Measurements from ENCODE around the gene TCN1. TPM values are rescaled to one million over a fixed set of nuclear protein-coding genes. Genes with fewer than 3 reads are reported as not detected.
"Not testable (repeated sequence)": the region's sequence is repeated elsewhere in the genome, so short reads cannot be mapped to it uniquely, and the experiment has no call there.

Gene TCN1
- total and polyA plus RNA-seq, 4 donors = 0.08 to 4.7 (median 0.17) TPM; not detected in 1

DNA sequence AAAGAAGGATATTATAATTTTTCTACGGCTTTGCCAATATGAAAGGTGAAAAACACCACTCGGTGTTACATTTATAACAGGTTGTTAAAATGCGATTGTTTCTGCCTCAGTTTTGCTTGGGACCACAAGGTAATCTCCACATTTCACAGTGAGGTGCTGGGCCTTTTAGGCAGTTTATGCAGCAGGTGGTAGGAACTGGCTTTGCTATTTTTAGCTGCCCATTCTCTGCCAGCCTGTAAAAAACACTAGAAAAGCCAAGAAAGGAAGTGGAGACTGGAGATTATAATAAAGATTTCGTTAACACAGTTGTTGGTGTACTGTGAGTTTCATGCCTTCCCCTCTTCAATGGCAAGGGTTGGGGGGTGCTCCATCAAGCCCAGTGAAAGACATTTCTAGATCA lies 47.7 kb downstream of the TCN1 start:
- H3K36me3 ChIP-seq (ENCODE audit: control insufficient read depth in 4 of 4, insufficient read depth in 3 of 4, low read depth in 1 of 4, low read length in 3 of 4) = no peaks in the 10 kb centered on the region
- no peaks in the 10 kb centered on the region for H3K4me1 ChIP-seq (ENCODE audit: control insufficient read depth in 4 of 4, insufficient read depth in 4 of 4, low read length in 3 of 4)
- no peak overlapping the region for H3K4me3 ChIP-seq (ENCODE audit: low read depth in 1 of 3, low read length in 3 of 3)
- H3K9me3 ChIP-seq (ENCODE audit: control insufficient read depth in 4 of 4, low read length in 3 of 4) = no peaks in the 10 kb centered on the region
- 76% methylated on average over 4 of the region's 4 CpGs for WGBS
- H3K9ac ChIP-seq (ENCODE audit: low read depth in 1 of 2, low read length in 2 of 2) = no peak overlapping the region
- H3K27ac ChIP-seq (ENCODE audit: low read depth in 1 of 2, low read length in 2 of 2) = no peak overlapping the region
- no peak for DNase-seq (ENCODE audit: low spot score)
- no peaks in the 10 kb centered on the region for H3K27me3 ChIP-seq (ENCODE audit: control insufficient read depth in 4 of 4, insufficient read depth in 4 of 4, low read length in 3 of 4)
- no peak for TF ChIP-seq JUND (IDR thresholded peaks at IDR 0.05)

- H3K9me3 ChIP-seq (ENCODE audit: control insufficient read depth in 4 of 4, low read length in 3 of 4); H3K4me3 ChIP-seq (ENCODE audit: low read depth in 1 of 3, low read length in 3 of 3); H3K27me3 ChIP-seq (ENCODE audit: control insufficient read depth in 4 of 4, insufficient read depth in 4 of 4, low read length in 3 of 4); H3K27ac ChIP-seq (ENCODE audit: low read depth in 1 of 2, low read length in 2 of 2); H3K4me1 ChIP-seq (ENCODE audit: control insufficient read depth in 4 of 4, insufficient read depth in 4 of 4, low read length in 3 of 4); H3K9ac ChIP-seq (ENCODE audit: low read depth in 1 of 2, low read length in 2 of 2); DNase-seq (ENCODE audit: low spot score); H3K36me3 ChIP-seq (ENCODE audit: control insufficient read depth in 4 of 4, insufficient read depth in 3 of 4, low read depth in 1 of 4, low read length in 3 of 4): not testable (repeated sequence)
- 71% methylated on average over 1 of the region's 1 CpG for WGBS
Observed at GRCh38 chr11:59816434-59816833, 49.9 kb downstream of the TCN1 start.

DNA sequence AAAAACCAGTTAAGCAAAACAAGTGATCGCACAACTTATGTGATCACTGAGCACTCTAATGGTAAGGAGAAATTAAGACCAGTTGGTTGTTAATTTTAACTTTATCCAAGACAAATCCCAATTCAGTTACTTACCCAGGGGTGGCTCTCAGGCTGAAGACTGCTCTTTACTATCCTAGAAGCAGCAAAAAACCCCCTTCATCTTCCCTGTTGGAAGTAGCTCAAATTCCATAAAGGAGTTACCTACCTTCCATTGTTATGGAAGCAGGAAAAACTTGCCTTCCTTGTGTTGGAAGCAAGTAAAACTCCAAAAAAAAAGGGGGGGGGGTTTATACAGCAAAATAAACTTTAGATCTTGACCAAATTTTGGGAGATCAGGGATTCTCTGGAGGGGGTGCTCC lies 50.5 kb downstream of the TCN1 start:
- 94% methylated on average over 1 of the region's 1 CpG for WGBS
- no peak for DNase-seq (ENCODE audit: low spot score)
- Histone ChIP-seq H3K9ac (ENCODE audit: low read depth in 1 of 2, low read length in 2 of 2) (no peak overlapping the region), H3K27ac (ENCODE audit: low read depth in 1 of 2, low read length in 2 of 2) (no peak overlapping the region), H3K9me3 (ENCODE audit: control insufficient read depth in 4 of 4, low read length in 3 of 4) (no peaks in the 10 kb centered on the region), H3K4me3 (ENCODE audit: low read depth in 1 of 3, low read length in 3 of 3) (no peak overlapping the region), H3K36me3 (ENCODE audit: control insufficient read depth in 4 of 4, insufficient read depth in 3 of 4, low read depth in 1 of 4, low read length in 3 of 4) (no peaks in the 10 kb centered on the region), H3K27me3 (ENCODE audit: control insufficient read depth in 4 of 4, insufficient read depth in 4 of 4, low read length in 3 of 4) (no peaks in the 10 kb centered on the region), H3K4me1 (ENCODE audit: control insufficient read depth in 4 of 4, insufficient read depth in 4 of 4, low read length in 3 of 4) (no peaks in the 10 kb centered on the region)
- TF ChIP-seq GABPA (IDR thresholded peaks at IDR 0.05 in 1 of 2, conservative IDR thresholded peaks at IDR 0.05 in 1 of 2) = no peak
- no peak for TF ChIP-seq YY1 (IDR thresholded peaks at IDR 0.05)
- TF ChIP-seq NR2F2 (IDR thresholded peaks at IDR 0.05) = no peak
- no peak for TF ChIP-seq SP1 (IDR thresholded peaks at IDR 0.05)
- no peak for TF ChIP-seq FOXA2 (IDR thresholded peaks at IDR 0.05)
- TF ChIP-seq, protein P1, sequence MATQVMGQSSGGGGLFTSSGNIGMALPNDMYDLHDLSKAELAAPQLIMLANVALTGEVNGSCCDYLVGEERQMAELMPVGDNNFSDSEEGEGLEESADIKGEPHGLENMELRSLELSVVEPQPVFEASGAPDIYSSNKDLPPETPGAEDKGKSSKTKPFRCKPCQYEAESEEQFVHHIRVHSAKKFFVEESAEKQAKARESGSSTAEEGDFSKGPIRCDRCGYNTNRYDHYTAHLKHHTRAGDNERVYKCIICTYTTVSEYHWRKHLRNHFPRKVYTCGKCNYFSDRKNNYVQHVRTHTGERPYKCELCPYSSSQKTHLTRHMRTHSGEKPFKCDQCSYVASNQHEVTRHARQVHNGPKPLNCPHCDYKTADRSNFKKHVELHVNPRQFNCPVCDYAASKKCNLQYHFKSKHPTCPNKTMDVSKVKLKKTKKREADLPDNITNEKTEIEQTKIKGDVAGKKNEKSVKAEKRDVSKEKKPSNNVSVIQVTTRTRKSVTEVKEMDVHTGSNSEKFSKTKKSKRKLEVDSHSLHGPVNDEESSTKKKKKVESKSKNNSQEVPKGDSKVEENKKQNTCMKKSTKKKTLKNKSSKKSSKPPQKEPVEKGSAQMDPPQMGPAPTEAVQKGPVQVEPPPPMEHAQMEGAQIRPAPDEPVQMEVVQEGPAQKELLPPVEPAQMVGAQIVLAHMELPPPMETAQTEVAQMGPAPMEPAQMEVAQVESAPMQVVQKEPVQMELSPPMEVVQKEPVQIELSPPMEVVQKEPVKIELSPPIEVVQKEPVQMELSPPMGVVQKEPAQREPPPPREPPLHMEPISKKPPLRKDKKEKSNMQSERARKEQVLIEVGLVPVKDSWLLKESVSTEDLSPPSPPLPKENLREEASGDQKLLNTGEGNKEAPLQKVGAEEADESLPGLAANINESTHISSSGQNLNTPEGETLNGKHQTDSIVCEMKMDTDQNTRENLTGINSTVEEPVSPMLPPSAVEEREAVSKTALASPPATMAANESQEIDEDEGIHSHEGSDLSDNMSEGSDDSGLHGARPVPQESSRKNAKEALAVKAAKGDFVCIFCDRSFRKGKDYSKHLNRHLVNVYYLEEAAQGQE (IDR thresholded peaks at IDR 0.05) = no peak

- Histone ChIP-seq H3K27me3 (ENCODE audit: control insufficient read depth in 4 of 4, insufficient read depth in 4 of 4, low read length in 3 of 4) (no peaks in the 10 kb centered on the region), H3K36me3 (ENCODE audit: control insufficient read depth in 4 of 4, insufficient read depth in 3 of 4, low read depth in 1 of 4, low read length in 3 of 4) (no peaks in the 10 kb centered on the region), H3K27ac (ENCODE audit: low read depth in 1 of 2, low read length in 2 of 2) (no peak overlapping the region), H3K9me3 (ENCODE audit: control insufficient read depth in 4 of 4, low read length in 3 of 4) (no peaks in the 10 kb centered on the region), H3K4me1 (ENCODE audit: control insufficient read depth in 4 of 4, insufficient read depth in 4 of 4, low read length in 3 of 4) (peaks cover 0 to 6% (median 0%) of the 10 kb centered on the region in 4 donors), H3K9ac (ENCODE audit: low read depth in 1 of 2, low read length in 2 of 2) (no peak overlapping the region), H3K4me3 (ENCODE audit: low read depth in 1 of 3, low read length in 3 of 3) (no peak overlapping the region)
- 52% methylated on average over 1 of the region's 1 CpG for WGBS
- DNase-seq (ENCODE audit: low spot score) = no peak
- TF ChIP-seq HNF4A (conservative IDR thresholded peaks at IDR 0.05) = no peak
- TF ChIP-seq ZBTB33 (IDR thresholded peaks at IDR 0.05) = no peak
- TF ChIP-seq ATF3 (IDR thresholded peaks at IDR 0.05) = no peak
- no peak for TF ChIP-seq FOXA1 (IDR thresholded peaks at IDR 0.05)
- TF ChIP-seq JUND (IDR thresholded peaks at IDR 0.05) = no peak
- TF ChIP-seq MAX (IDR thresholded peaks at IDR 0.05) = no peak
- TF ChIP-seq, protein P1 (IDR thresholded peaks at IDR 0.05) = no peak
- TF ChIP-seq TAF1 (conservative IDR thresholded peaks at IDR 0.05) = no peak
- no peak for TF ChIP-seq FOXA2 (IDR thresholded peaks at IDR 0.05)
- no peak for TF ChIP-seq RXRA (IDR thresholded peaks at IDR 0.05)
- TF ChIP-seq SP1 (IDR thresholded peaks at IDR 0.05) = no peak
- TF ChIP-seq RAD21 (IDR thresholded peaks at IDR 0.05) = no peak
Observed at GRCh38 chr11:59814021-59814420, 52.3 kb downstream of the TCN1 start.
